ENCODE data around the gene HSPB2. TPM values are rescaled to one million over a fixed set of nuclear protein-coding genes. Genes with fewer than 3 reads are reported as not detected.

Gene HSPB2
- total RNA-seq, 2 experiments from 2014 or later: not detected

DNA sequence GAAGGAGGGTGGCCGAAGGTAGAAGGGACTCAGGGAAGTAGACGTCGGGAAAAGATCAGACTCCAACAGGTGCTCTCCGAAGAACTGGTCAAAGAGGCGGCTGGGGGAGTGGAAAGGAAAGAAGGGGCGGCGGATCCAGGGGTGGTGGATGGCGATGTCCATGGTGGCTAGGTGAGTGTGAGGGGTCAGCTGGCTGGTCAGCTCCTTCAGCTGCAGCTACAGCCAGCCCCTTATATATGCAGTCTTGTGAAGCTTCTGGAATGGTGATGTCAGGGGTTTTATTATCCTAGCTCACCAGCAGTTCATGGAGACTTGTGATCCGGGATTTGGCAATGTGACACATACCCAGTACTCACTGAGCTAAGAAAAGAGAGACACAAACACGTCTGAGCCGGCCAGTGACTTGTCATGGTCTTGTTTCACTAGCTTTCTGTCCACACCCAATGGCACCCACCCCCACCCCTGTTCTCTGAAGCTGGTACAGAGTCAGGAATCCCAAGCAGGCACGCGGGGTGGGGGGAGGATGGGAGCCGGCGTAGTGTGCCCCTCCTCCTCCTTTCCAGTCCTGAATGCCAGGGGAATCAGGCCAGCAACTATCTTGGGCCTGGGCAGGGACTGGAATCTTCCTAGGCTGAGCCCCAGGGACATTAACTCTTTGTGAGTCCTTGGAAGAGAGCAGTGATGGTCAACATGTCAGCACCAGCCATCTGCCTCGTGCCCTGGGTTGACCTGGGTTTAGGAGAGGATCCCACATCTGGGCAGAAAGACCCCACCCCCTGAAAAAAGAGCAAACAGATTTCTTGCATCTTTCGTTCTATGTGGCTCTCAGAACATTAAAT is 752 bp upstream of the HSPB2 start, which contains the start of gene CRYAB:
CRYAB (minus strand) TSS at position 208 of the 839 bp plus-strand sequence; CDS start at position 162, 46 bp downstream.
- Mint-ChIP-seq H3K9me3 (no peaks in the 10 kb centered on the region), H3K4me3 (no peak within 1 kb of the TSS), H3K27ac (no peak within 1 kb of the TSS), H3K27me3 (peaks cover 36% of the 10 kb centered on the region), H3K36me3 (ENCODE audit: low read depth) (no peaks in the 10 kb centered on the region), H3K4me1 (ENCODE audit: low read depth) (no peaks in the 10 kb centered on the region)
- CTCF ChIA-PET: interaction anchor here (0.9 kb wide), 1 partner anchor 20 kb away, joined by 3 read pairs; no protein-coding TSS in a partner anchor
- POLR2A ChIA-PET: no interaction called here
- TF ChIP-seq, protein P1, sequence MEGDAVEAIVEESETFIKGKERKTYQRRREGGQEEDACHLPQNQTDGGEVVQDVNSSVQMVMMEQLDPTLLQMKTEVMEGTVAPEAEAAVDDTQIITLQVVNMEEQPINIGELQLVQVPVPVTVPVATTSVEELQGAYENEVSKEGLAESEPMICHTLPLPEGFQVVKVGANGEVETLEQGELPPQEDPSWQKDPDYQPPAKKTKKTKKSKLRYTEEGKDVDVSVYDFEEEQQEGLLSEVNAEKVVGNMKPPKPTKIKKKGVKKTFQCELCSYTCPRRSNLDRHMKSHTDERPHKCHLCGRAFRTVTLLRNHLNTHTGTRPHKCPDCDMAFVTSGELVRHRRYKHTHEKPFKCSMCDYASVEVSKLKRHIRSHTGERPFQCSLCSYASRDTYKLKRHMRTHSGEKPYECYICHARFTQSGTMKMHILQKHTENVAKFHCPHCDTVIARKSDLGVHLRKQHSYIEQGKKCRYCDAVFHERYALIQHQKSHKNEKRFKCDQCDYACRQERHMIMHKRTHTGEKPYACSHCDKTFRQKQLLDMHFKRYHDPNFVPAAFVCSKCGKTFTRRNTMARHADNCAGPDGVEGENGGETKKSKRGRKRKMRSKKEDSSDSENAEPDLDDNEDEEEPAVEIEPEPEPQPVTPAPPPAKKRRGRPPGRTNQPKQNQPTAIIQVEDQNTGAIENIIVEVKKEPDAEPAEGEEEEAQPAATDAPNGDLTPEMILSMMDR (IDR thresholded peaks at IDR 0.05): no peak
- intact Hi-C loops (cut with micrococcal nuclease): no loop called here
- ATAC-seq (no peak), DNase-seq (no peak)

DNA sequence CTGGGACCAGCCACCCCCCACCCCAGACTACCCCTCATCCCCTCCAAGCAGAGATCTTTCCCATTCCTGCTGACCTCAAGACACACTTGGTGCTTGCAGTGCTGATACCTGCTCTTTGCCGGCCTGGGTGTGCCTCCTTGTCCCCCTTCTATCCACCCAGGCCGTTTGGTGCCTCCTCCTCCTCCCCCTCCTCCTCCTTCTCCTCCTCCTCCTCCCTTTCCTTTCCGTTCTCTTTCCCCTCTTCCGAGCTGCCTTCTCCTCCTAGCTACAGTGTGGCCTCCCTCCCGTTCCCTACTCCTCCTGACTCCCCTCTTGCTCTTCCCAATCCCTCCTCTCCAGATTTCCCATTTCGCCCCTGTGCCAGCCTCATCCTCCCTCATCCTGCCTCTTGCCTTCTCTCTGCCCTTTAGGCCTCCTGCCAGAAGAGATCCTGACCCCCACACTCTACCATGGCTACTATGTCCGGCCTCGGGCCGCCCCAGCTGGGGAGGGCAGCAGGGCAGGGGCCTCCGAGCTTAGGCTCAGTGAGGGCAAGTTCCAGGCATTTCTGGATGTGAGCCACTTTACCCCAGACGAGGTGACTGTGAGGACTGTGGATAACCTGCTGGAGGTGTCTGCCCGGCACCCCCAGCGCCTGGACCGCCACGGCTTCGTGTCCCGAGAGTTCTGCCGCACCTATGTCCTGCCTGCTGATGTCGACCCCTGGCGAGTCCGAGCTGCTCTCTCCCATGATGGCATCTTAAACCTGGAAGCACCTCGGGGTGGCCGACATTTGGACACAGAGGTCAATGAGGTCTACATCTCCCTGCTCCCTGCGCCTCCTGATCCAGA is 712 bp downstream of the HSPB2 start:
- no peak for DNase-seq
- no peaks in the 10 kb centered on the region for H3K36me3 Mint-ChIP-seq (ENCODE audit: low read depth)
- CTCF ChIA-PET: interaction anchor here (1.3 kb wide), 1 partner anchor 18 kb away, joined by 3 read pairs; no protein-coding TSS in a partner anchor
- ATAC-seq: no peak
- H3K27ac Mint-ChIP-seq: no peak overlapping the region
- no peak overlapping the region for H3K4me3 Mint-ChIP-seq
- H3K27me3 Mint-ChIP-seq: peaks cover 40% of the 10 kb centered on the region
- intact Hi-C loops (cut with micrococcal nuclease): no loop called here
- H3K4me1 Mint-ChIP-seq (ENCODE audit: low read depth): no peaks in the 10 kb centered on the region
- TF ChIP-seq, protein P1 (IDR thresholded peaks at IDR 0.05): no peak
- POLR2A ChIA-PET: no interaction called here
- no peaks in the 10 kb centered on the region for H3K9me3 Mint-ChIP-seq

DNA sequence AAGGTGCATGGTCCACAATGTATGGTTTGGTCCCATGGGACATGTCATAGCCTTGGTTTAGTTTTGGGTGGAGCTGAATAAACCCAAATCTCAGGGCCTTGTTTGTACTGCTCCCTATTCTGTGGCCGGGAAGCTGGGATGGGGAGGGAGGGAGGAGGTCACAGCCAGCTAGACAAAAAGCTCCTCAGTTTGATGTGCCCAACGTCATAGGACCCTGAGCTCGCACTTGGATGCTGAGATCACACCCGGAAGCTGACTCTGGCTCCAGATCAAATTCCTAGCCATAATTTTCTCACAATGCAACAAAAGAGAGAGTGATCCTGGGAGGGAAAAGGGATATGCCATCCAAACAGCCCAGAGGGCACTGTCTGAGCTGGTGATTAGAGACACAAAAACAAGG is 1.5 kb downstream of the HSPB2 start:
- no peak for DNase-seq
- POLR2A ChIA-PET: no interaction called here

DNA sequence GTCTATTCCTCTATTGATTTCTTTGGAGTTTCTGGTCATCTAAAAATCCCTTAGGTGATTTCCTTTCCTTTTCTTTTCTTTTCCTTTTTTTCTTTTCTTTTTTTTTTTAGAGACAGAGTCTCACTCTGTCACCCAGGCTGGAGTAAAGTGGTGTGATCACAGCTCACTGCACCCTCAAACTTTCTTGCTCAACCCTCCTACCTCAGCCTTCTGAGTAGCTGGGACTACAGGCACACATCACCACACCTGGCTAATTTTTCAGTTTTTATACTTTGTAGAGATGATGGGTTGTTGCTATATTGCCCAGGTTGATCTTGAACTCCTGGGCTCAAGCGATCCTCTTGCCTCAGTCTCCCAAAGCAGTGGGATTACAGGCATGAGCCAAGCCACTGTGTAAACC is 4.2 kb downstream of the HSPB2 start:
- DNase-seq (no peak), ATAC-seq (no peak)
- CTCF ChIA-PET: no interaction called here
- Mint-ChIP-seq H3K27me3 (peaks cover 31% of the 10 kb centered on the region), H3K36me3 (ENCODE audit: low read depth) (no peaks in the 10 kb centered on the region), H3K4me1 (ENCODE audit: low read depth) (no peaks in the 10 kb centered on the region), H3K27ac (no peak overlapping the region), H3K9me3 (no peaks in the 10 kb centered on the region), H3K4me3 (no peak overlapping the region)
- TF ChIP-seq, protein P1 (IDR thresholded peaks at IDR 0.05): no peak
- POLR2A ChIA-PET: no interaction called here
- intact Hi-C loops (cut with micrococcal nuclease): no loop called here

More for the DNA sequence above, 1.5 kb downstream of the HSPB2 start:
- peaks cover 40% of the 10 kb centered on the region for H3K27me3 Mint-ChIP-seq
- TF ChIP-seq, protein P1 (IDR thresholded peaks at IDR 0.05): no peak
- CTCF ChIA-PET: interaction anchor here (1.0 to 1.3 kb wide), 2 partner anchors 17 to 43 kb away, joined by 3 read pairs; no protein-coding TSS in a partner anchor
- no peaks in the 10 kb centered on the region for H3K4me1 Mint-ChIP-seq (ENCODE audit: low read depth)
- intact Hi-C loops (cut with micrococcal nuclease): no loop called here
- no peaks in the 10 kb centered on the region for H3K36me3 Mint-ChIP-seq (ENCODE audit: low read depth)
- no peak for ATAC-seq
- no peaks in the 10 kb centered on the region for H3K9me3 Mint-ChIP-seq
- no peak overlapping the region for H3K4me3 Mint-ChIP-seq
- no peak overlapping the region for H3K27ac Mint-ChIP-seq

All from activated CD8-positive, alpha-beta T cell treated with anti-CD3 and anti-CD28 coated beads for 36 hours (primary cell).